Esophagus squamous epithelium (tissue), 4 donors: ENCODE results near the gene ASNSD1.

ENCODE experiments used
- POLR2A ChIP-seq, 4 donors: fragments of 450-650 bp; IDR thresholded peaks; one replicate each; pipeline ENCODE4 v1.6.1; 2017; ENCODE audit warnings: antibody characterized with exemption in 4 of 4, mild to moderate bottlenecking in 4 of 4, moderate library complexity in 3 of 4
- TF ChIP-seq, protein P1 (sequence below), 6 experiments: fragments of 450-650 bp in 4 of 6; fragments of 200-600 bp in 2 of 6; sonication (generic) in 2 of 6; IDR thresholded peaks; one replicate each; pipeline ENCODE4 v1.5.1; 2016 to 2019; ENCODE audit warnings: antibody characterized with exemption in 6 of 6, mild to moderate bottlenecking in 4 of 6, moderate library complexity in 4 of 6

DNA sequence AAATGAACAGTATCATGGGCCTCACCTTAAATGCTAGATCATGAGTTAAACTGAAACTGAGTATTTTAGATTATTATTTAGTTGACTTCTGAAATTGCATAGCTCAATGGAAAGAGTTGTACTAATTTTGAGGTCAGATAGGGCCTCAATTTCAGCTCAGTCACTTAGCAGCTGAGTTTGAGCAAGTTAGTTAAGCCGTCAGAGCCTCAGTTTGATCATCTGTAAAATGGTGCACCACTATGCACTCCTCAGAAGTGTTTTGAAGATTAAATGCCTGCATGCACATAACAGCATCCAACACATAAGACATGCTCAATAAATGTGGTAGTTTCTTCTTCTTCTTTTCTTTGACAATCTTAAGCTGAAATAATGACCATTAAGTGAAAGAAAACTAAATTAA lies 38.2 kb upstream of the ASNSD1 start:
- TF ChIP-seq, protein P1, sequence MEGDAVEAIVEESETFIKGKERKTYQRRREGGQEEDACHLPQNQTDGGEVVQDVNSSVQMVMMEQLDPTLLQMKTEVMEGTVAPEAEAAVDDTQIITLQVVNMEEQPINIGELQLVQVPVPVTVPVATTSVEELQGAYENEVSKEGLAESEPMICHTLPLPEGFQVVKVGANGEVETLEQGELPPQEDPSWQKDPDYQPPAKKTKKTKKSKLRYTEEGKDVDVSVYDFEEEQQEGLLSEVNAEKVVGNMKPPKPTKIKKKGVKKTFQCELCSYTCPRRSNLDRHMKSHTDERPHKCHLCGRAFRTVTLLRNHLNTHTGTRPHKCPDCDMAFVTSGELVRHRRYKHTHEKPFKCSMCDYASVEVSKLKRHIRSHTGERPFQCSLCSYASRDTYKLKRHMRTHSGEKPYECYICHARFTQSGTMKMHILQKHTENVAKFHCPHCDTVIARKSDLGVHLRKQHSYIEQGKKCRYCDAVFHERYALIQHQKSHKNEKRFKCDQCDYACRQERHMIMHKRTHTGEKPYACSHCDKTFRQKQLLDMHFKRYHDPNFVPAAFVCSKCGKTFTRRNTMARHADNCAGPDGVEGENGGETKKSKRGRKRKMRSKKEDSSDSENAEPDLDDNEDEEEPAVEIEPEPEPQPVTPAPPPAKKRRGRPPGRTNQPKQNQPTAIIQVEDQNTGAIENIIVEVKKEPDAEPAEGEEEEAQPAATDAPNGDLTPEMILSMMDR (IDR thresholded peaks at IDR 0.05), result no peak
- no peak for TF ChIP-seq POLR2A (IDR thresholded peaks at IDR 0.05)
